ENCODE data around the gene PNPO.

The PNPO gene

DNA sequence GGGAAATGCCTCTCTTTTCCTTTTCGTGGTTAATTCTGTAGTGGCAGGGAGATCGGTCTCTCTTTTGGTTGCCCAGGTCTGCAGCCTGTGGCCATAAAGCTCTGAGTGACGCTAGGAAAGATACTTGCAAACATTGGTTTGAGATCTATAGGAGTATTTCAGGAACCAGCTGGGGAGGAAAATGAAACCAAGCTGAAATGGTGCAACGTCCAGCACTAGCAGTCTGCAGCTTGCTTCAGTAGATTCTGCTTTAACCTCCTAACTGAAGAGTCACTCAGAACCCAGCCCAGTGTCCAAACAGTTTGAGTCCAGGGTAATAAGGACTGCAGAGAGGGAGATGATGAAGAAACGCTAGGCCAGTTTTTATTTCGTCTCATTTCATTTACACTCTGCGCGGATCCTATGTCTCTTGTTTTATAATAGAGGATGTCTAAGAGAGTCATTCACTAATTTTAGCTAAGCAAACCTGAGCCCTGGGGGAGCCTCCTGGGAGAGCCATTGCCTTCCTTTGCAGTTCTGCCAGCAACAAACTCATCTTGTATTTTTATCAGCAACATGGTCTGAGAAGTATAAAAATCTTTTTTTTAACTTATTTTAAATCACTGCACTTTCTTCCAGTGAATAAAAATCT is 33.3 kb upstream of the PNPO start:
- TF ChIP-seq, protein P1, sequence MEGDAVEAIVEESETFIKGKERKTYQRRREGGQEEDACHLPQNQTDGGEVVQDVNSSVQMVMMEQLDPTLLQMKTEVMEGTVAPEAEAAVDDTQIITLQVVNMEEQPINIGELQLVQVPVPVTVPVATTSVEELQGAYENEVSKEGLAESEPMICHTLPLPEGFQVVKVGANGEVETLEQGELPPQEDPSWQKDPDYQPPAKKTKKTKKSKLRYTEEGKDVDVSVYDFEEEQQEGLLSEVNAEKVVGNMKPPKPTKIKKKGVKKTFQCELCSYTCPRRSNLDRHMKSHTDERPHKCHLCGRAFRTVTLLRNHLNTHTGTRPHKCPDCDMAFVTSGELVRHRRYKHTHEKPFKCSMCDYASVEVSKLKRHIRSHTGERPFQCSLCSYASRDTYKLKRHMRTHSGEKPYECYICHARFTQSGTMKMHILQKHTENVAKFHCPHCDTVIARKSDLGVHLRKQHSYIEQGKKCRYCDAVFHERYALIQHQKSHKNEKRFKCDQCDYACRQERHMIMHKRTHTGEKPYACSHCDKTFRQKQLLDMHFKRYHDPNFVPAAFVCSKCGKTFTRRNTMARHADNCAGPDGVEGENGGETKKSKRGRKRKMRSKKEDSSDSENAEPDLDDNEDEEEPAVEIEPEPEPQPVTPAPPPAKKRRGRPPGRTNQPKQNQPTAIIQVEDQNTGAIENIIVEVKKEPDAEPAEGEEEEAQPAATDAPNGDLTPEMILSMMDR (IDR thresholded peaks at IDR 0.05) = no peak
- DNase-seq (ENCODE audit: low spot score) = no peak
- H3K4me3 ChIP-seq = peak overlapping the region; percentile 6
- peak overlapping the region; percentile 10 to 32 for H3K27ac ChIP-seq

DNA sequence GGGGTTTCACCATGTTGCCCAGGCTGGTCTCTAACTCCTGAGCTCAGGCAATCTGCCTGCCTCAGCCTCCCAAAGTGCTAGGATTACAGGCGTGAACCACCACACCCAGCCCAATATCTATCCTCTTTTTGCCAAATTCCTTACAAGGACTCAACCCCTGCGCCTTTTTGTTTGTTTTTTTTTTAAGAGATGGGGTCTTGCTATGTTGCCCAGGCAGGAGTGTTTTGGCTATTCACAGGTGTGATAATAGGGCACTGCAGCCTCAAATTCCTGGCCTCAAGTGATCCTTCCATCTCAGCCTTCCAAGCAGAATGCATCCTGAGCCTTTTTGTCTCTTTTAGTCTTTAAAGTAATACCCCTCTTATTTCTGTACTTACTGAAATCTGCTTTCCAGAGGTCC is 28.3 kb upstream of the PNPO start:
- DNase-seq (ENCODE audit: low spot score) = no peak
- TF ChIP-seq, protein P1 (IDR thresholded peaks at IDR 0.05) = no peak
- Histone ChIP-seq H3K4me3 (no peak overlapping the region), H3K27ac (no peak overlapping the region)

DNA sequence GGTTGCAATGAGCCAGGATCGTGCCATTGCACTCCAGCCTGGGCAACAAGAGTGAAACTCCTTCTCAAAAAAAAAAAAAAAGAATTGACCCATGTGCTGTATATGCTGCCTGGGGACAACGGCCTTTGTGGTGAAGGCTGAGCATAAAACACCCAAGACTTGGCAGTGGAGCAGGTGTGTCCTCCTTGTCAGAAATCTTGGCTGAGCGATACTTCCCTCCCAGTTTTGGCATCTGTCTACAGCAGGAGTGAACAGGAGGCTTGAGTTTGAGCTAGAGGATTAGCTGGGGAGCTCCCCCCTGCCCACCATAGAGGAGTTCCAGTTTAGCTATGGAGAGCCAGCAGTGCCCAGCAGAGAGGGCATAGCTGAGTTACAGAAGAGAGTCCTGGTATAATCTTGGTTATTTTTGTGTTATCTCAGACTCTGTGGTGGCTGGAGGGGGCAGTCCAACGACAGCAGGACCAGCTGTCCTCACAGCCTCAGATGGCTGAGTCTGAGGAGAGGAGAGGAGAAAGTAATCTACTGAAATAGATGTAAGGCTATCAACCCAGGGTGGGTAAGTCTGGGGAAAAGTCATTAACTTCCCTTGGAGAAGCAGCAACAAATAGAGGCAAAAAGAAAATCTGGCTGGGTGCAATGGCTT is 26.9 kb upstream of the PNPO start:
- TF ChIP-seq, protein P1 (IDR thresholded peaks at IDR 0.05) = no peak
- Histone ChIP-seq H3K27ac (no peak overlapping the region), H3K4me3 (no peak overlapping the region)
- no peak for DNase-seq (ENCODE audit: low spot score)

DNA sequence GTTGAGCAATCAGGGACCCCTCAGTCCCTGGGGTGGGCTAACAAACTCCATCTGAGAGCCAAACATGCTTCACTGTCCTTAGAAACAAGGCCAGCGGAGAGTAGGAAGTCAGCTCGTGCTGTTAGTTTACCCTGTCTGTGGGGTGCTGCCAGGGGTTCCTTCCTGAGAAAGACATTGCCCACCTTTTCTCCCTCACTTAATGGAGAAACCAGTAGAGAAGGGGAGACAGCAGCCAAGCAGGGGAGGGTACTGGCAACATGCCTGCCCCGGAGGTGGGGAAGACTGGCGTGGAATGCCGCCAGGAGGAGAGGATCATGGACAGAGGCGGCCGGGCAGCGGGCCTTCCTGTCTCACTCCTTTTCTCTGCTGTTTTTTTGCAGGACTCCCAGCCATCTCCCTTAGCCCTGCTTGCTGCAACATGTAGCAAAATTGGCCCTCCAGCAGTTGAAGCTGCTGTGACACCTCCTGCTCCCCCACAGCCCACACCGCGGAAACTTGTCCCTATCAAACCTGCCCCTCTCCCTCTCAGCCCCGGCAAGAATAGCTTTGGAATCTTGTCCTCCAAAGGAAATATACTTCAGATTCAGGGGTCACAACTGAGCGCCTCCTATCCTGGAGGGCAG is 25.5 kb upstream of the PNPO start:
- no peak for DNase-seq (ENCODE audit: low spot score)
- Histone ChIP-seq H3K27ac (peak overlapping the region; percentile 6 to 30), H3K4me3 (no peak overlapping the region)
- TF ChIP-seq, protein P1 (IDR thresholded peaks at IDR 0.05) = no peak

DNA sequence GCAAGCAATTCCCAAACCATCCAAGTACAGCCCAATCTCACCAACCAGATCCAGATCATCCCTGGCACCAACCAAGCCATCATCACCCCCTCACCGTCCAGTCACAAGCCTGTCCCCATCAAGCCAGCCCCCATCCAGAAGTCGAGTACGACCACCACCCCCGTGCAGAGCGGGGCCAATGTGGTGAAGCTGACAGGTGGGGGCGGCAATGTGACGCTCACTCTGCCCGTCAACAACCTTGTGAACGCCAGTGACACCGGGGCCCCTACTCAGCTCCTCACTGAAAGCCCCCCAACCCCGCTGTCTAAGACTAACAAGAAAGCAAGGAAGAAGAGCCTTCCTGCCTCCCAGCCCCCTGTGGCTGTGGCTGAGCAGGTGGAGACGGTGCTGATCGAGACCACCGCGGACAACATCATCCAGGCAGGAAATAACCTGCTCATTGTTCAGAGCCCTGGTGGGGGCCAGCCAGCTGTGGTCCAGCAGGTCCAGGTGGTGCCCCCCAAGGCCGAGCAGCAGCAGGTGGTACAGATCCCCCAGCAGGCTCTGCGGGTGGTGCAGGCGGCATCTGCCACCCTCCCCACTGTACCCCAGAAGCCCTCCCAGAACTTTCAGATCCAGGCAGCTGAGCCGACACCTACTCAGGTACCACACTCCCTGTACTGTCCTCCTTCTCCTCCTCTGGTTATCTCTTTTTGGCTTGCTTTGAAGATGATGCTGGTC is 24.7 kb upstream of the PNPO start:
- no peak overlapping the region for H3K27ac ChIP-seq

DNA sequence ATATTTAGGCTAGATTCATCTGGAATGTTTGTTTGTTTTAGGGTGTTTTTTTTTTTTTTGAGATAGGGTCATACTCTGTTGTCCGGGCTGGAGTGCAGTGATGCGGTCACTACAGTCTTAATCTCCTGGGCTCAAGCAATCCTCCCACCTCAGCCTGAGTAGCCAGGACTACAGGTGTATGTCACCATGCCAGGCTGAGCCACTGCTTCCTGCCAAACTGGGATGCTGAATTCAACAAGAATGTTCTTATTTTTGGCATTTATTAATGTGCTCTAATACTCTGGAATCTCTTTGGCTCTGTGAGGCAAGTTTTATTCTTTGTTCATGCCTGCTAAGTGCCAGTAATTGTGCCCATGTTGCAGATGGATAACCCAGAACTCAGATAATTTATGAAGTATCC is 23.8 kb upstream of the PNPO start:
- TF ChIP-seq, protein P1 (IDR thresholded peaks at IDR 0.05) = no peak
- H3K4me3 ChIP-seq = no peak overlapping the region
- DNase-seq (ENCODE audit: low spot score) = no peak
- no peak overlapping the region for H3K27ac ChIP-seq

More for the DNA sequence above, 24.7 kb upstream of the PNPO start:
- TF ChIP-seq, protein P1 (IDR thresholded peaks at IDR 0.05) = no peak
- H3K4me3 ChIP-seq = no peak overlapping the region
- DNase-seq (ENCODE audit: low spot score) = no peak
